HG02840 (cell line): ENCODE measurements around the gene CSNK1A1L.
"Not testable (repeated sequence)": the region's sequence is repeated elsewhere in the genome, so short reads cannot be mapped to it uniquely, and the experiment has no call there.

Experiments used
- ATAC-seq: cut with Tn5 transposase; IDR thresholded peaks from one replicate; pipeline ENCODE4 v1.9.1; 2021; ENCODE audit warnings: mild to moderate bottlenecking, moderate library complexity, moderate number of reproducible peaks; ENCODE audit not compliant: unreplicated experiment, low FRiP score

The CSNK1A1L gene

DNA sequence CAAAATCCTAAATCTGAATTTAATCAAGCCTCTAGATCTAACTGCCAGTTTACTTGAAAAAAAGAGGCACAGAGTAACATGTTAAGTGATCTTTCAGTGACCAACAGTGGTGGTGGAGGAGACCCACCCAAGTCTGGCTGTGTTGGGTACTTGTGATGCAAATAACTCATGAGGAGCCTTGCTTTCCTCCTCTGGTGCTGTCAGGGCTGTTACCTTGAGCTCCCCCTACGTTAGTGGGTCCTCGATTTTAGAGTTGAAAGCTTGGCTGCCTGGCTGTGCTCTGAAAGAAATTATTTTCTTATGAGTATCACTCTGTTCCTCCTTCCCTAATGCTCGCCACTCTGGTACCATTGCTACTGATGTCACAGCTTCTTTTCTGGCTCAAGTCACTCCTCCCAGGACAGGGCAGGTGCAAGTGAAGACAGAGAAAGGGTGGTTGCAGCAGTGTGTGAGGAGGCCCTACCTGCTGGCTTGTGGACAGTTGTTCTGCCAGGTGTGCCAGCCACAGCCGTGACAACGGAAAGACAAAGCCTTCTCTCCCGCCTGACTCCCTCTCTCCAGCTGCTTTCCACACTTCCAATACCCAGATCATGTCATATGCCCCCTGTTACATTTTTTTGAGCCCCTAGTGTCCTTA lies 39.5 kb downstream of the CSNK1A1L start:
- ATAC-seq = no peak

GRCh38 chr13:37059848-37060192 lies 45.6 kb downstream of the CSNK1A1L start:
- ATAC-seq = peak; percentile 29

- peak; percentile 98 for ATAC-seq
Observed at GRCh38 chr13:37058910-37059847, 46.3 kb downstream of the CSNK1A1L start, which contains the start of gene SUPT20H. SUPT20H (minus strand) TSS chr13:37059688; CDS start chr13:37051490, 8,198 bp downstream.

- not testable (repeated sequence) for ATAC-seq
Observed at GRCh38 chr13:37056228-37056627, 49.2 kb downstream of the CSNK1A1L start.
